Measurements from ENCODE around the gene RNASE13.
A peak's percentile ranks its signal among the peaks of the same experiment; 100 is the strongest.
"Not testable (repeated sequence)": the region's sequence is repeated elsewhere in the genome, so short reads cannot be mapped to it uniquely, and the experiment has no call there.

The RNASE13 gene

DNA sequence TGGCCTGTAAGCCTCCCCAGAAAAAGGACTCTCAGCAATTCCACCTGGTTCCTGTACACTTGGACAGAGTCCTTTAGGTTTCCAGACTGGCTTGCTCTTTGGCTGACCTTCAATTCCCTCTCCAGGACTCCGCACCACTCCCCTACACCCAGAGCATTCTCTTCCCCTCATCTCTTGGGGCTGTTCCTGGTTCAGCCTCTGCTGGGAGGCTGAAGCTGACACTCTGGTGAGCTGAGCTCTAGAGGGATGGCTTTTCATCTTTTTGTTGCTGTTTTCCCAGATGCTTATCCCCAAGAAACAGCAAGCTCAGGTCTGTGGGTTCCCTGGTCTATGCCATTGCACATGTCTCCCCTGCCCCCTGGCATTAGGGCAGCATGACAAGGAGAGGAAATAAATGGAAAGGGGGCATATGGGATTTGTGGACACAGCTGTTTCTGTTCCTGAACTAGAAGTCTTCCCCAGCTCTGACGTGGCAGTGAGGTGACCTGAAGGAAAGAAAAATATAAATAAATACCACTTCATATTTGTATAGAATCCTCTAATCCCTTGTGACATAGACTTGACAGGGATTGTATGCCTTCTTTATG lies 8.9 kb upstream of the RNASE13 start:
- no peak for DNase-seq (ENCODE audit: extremely low spot score)
- TF ChIP-seq, protein P1, sequence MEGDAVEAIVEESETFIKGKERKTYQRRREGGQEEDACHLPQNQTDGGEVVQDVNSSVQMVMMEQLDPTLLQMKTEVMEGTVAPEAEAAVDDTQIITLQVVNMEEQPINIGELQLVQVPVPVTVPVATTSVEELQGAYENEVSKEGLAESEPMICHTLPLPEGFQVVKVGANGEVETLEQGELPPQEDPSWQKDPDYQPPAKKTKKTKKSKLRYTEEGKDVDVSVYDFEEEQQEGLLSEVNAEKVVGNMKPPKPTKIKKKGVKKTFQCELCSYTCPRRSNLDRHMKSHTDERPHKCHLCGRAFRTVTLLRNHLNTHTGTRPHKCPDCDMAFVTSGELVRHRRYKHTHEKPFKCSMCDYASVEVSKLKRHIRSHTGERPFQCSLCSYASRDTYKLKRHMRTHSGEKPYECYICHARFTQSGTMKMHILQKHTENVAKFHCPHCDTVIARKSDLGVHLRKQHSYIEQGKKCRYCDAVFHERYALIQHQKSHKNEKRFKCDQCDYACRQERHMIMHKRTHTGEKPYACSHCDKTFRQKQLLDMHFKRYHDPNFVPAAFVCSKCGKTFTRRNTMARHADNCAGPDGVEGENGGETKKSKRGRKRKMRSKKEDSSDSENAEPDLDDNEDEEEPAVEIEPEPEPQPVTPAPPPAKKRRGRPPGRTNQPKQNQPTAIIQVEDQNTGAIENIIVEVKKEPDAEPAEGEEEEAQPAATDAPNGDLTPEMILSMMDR (IDR thresholded peaks at IDR 0.05; ENCODE audit: control extremely low read depth, extremely low read depth, low read depth, missing control alignments): no peak
- ChIA-PET CTCF (interaction anchor here (1.0 to 2.8 kb wide), 7 partner anchors 10 to 71 kb away, joined by 3 to 20 read pairs (median 4); partner anchors contain the start of gene ARHGEF40), POLR2A (no interaction called here)

DNA sequence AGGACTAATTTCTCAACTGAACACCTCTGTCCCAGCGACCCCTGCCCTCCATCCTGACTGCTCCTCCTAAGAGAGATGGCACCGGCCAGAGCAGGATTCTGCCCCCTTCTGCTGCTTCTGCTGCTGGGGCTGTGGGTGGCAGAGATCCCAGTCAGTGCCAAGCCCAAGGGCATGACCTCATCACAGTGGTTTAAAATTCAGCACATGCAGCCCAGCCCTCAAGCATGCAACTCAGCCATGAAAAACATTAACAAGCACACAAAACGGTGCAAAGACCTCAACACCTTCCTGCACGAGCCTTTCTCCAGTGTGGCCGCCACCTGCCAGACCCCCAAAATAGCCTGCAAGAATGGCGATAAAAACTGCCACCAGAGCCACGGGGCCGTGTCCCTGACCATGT lies 8.3 kb upstream of the RNASE13 start:
- TF ChIP-seq, protein P1 (IDR thresholded peaks at IDR 0.05; ENCODE audit: control extremely low read depth, extremely low read depth, low read depth, missing control alignments): no peak
- DNase-seq (ENCODE audit: extremely low spot score): no peak
- ChIA-PET POLR2A (no interaction called here), CTCF (interaction anchor here (1.0 to 2.8 kb wide), 5 partner anchors 9 to 71 kb away, joined by 3 to 20 read pairs (median 7); partner anchors contain the start of gene ARHGEF40)

DNA sequence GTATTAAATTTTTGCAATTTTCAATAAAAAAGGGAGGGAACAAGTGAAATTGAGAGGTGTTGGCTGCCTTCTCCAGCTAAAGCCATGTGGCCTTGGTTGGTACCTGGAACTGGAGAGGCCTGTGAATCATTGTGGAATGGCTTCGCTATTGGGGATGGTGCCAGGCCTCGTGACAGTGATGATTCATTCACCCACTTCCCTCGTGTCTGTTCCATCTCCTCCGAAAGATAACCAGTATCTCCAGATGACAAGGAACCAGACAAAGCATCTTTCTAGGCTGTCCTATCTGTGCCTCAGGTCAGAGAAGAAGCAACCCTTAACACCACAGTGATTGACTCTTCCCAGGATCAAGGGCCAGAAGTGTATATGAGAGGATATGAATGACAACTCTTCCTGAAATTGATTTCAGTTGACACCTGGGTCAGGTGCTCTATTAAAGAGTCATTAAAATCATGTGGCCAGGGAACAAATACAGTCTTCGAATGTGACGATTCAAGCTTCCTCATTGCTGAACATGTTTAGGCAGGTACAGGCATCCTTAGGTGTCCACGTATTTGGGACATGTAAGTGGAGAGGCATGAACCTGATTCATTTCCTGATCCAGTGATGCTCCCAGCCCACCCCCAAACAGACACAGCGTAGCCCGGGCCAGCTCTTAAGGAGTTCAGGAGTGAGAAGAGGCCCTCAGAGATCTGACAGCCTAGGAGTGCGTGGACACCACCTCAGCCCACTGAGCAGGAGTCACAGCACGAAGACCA lies 7.2 kb upstream of the RNASE13 start, which contains the start of gene RNASE7:
Gene RNASE7, plus strand, starts transcription at position 687 of the 758 bp plus-strand sequence. CDS start 631 bp downstream, outside the sequence.
- DNase-seq (ENCODE audit: extremely low spot score): no peak
- ChIA-PET POLR2A (no interaction called here), CTCF (interaction anchor here (1.2 to 4.1 kb wide), 4 partner anchors 23 to 63 kb away, joined by 3 to 66 read pairs (median 18); no protein-coding TSS in a partner anchor)
- TF ChIP-seq, protein P1 (IDR thresholded peaks at IDR 0.05; ENCODE audit: control extremely low read depth, extremely low read depth, low read depth, missing control alignments): no peak

DNA sequence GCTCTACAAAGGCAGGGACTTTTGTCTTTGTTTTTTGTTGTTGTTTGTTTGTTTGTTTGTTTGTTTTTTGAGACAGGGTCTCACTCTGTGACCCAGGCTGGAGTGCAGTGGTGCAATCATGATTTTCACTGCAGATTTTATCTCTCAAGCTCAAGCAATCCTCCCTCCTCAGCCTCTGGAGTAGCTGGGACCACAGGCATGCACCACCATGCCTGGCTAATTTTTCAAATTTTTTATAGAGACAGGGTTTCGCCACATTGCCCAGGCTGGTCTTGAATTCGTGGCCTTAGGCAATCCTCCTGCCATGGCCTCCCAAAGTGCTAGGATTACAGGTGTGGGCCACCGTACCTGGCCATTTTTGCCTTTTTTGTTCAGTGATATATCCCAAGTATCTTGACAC lies 6.3 kb upstream of the RNASE13 start:
- DNase-seq (ENCODE audit: extremely low spot score); POLR2A ChIA-PET: not testable (repeated sequence)
- CTCF ChIA-PET: interaction anchor here (0.9 to 4.1 kb wide), 13 partner anchors 9 to 182 kb away, joined by 3 to 66 read pairs (median 3); partner anchors contain the start of genes RNASE8 and TPPP2

DNA sequence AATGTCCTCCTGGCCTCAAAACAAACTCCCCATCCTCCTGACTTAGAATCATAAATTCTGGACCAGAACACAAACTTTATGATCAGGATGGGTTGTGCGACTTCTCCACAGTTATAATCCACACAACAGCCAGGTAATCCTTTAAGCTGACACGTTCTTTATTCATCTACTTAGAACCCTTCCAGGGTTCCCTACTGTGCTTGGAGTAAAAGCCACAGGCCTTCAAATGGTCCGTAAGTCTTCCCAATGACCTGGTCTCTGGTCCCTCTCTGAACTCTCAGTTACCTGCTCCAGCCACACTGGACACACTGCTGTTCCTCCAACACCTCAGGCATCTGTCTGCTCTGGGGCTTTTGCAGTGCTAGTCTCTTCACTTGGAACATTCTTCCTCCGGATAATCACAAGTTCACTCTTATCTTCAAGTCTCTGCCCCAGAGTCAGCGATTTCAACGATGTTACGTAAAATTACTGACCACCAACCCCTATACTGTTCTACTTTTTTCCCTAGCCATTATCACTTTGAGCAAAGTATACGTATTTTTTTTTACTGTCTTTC lies 5.8 kb upstream of the RNASE13 start:
- ChIA-PET POLR2A (no interaction called here), CTCF (interaction anchor here (0.7 to 4.1 kb wide), 16 partner anchors 9 to 181 kb away, joined by 3 to 66 read pairs (median 3); partner anchors contain the start of genes RNASE8 and TPPP2)
- DNase-seq (ENCODE audit: extremely low spot score): no peak
- TF ChIP-seq, protein P1 (IDR thresholded peaks at IDR 0.05; ENCODE audit: control extremely low read depth, extremely low read depth, low read depth, missing control alignments): no peak

DNA sequence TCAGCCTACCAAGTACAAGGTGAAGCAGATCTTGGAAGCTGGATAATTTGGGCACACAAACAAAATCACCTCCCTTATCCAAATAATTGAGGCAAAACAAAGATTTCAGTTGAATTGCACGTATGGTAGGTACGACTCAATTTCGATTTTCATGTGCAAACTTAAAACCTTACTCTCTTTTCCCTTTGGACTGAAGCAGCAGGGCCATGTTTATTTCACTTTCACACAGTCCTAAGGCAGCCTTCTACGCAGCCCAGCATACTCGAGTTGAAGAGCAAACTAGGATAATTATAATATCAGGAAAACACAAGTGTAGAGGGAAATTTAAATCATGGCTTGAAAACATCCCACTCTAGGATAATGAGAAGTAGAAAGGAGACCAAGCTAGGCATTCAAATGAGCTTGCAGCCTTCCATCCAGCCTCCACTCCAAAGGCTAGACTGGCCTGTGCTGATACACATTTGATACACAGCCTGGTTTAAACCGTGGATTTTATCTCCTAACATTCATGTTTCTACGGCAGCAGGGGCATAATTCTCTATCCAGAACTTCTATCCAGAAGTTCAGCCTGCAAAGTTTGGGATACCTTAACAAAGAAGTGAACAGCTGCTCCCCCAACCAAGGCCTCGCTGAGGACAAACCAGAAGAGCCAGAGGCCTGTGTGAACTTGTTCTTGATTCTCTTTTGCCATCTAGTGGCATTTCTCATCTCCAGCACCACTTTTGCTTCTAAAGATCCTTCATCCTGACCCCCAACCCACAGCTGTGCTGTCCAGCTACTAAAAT lies 5.2 kb upstream of the RNASE13 start:
- DNase-seq (ENCODE audit: extremely low spot score): peak; percentile 44

More for the DNA sequence above, 5.2 kb upstream of the RNASE13 start:
- TF ChIP-seq, protein P1 (IDR thresholded peaks at IDR 0.05; ENCODE audit: control extremely low read depth, extremely low read depth, low read depth, missing control alignments): peak; percentile 41
- ChIA-PET CTCF (interaction anchor here (0.7 to 4.1 kb wide), 17 partner anchors 8 to 181 kb away, joined by 3 to 66 read pairs (median 3); partner anchors contain the start of genes RNASE8 and TPPP2), POLR2A (no interaction called here)

All from GM10248 (cell line).